Vagina (tissue), 2 donors: ENCODE measurements around the gene HMX1. TPM values are rescaled to one million over a fixed set of nuclear protein-coding genes. Genes with fewer than 3 reads are reported as not detected.

Source experiments
- DNase-seq, 2 donors: peaks; one replicate each; pipeline ENCODE4 v3.0.0-alpha.2; 2017; ENCODE audit errors: extremely low spot score in 2 of 2
- H3K27ac ChIP-seq: fragments of 200-600 bp; sonication (generic); one replicate; pipeline ENCODE4 v1.5.1; 2019
- H3K27me3 ChIP-seq: fragments of 200-600 bp; sonication (generic); one replicate; pipeline ENCODE4 v1.5.1; 2019
- H3K36me3 ChIP-seq, 2 donors: fragments of 200-600 bp; sonication (generic); one replicate each; pipeline ENCODE4 v1.5.1; 2017 to 2019
- H3K4me1 ChIP-seq: fragments of 200-600 bp; sonication (generic); one replicate; pipeline ENCODE4 v1.5.1; 2019
- H3K4me3 ChIP-seq, 2 donors: fragments of 200-600 bp; sonication (generic); 1 replicate in 1 of 2; 2 replicates in 1 of 2; pipeline ENCODE4 v1.5.1; 2016 to 2019
- H3K9me3 ChIP-seq: fragments of 200-600 bp; sonication (generic); one replicate; pipeline ENCODE4 v1.5.1; 2019
- CTCF ChIP-seq, 3 experiments: fragments of 450-650 bp in 2 of 3; fragments of 200-600 bp in 1 of 3; sonication (generic) in 1 of 3; IDR thresholded peaks; one replicate each; pipeline ENCODE4 v1.5.1; 2017 to 2019; ENCODE audit warnings: antibody characterized with exemption in 3 of 3, mild to moderate bottlenecking in 2 of 3, moderate library complexity in 2 of 3
- POLR2A ChIP-seq, 2 donors: fragments of 450-650 bp; IDR thresholded peaks; one replicate each; pipeline ENCODE4 v1.6.1; 2017; ENCODE audit warnings: antibody characterized with exemption in 2 of 2, mild to moderate bottlenecking in 2 of 2, moderate library complexity in 2 of 2
- POLR2AphosphoS5 ChIP-seq, 2 donors: sonication (generic); formaldehyde crosslinking; IDR thresholded peaks; one replicate each; pipeline ENCODE4 v1.9.0; 2017; ENCODE audit warnings: antibody characterized with exemption in 2 of 2, mild to moderate bottlenecking in 2 of 2, low read depth in 1 of 2; ENCODE audit not compliant: insufficient read depth in 1 of 2
- intact Hi-C: fragments of 100-400 bp; cut with DNase I; formaldehyde crosslinking; loops from one replicate; pipeline ENCODE4 v1.15.1; 2023
- total RNA-seq: library from RNA; depleted of rRNA; stranded (reverse); fragments of >200 nt; gene quantifications from one replicate; pipeline ENCODE4 v1.2.3, GENCODE V29; 2016

The HMX1 gene
- total RNA-seq, 1 donor from 2014 or later: not detected

DNA sequence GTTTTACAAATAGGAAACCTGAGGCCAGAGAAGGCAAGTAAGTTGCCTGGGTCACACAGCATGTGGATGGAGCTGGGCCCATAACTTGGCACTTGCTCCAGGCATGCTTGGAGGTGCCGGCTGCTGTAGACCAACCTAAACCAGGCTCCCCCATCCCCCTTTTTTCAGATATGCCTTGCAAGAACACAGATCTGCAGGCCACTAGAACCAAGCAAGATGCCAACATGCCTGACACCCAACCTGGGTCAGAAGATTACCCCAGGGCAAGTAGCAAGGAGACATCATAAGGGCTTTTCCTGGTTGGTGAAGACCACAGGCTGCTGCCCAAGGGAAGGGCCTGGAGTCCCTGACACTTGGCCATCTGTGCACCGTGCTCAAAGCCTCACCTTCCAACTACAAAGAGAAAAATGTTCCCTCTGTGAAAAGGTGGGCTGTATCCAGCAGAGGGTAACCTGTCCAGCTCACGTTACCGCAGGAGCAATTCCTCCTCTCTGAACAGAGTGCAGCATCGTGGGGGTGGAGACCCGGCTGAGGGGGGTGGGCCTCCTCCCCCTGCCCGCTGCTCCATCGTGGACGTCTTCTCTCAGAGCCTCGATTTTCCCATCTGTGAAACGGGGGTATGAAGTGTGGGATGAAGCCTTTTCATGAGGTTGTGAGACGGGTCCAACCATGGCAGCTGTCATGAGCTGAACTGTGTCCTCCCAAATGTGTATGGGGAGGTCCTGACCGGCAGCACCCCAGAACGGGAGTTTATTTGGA, 23.0 kb downstream of the HMX1 start:
- H3K27me3 ChIP-seq: no peaks in the 10 kb centered on the region
- H3K9me3 ChIP-seq: no peaks in the 10 kb centered on the region
- no peak overlapping the region for H3K27ac ChIP-seq
- no peaks in the 10 kb centered on the region for H3K36me3 ChIP-seq
- TF ChIP-seq CTCF (IDR thresholded peaks at IDR 0.05): no peak
- no peak for TF ChIP-seq POLR2AphosphoS5 (IDR thresholded peaks at IDR 0.05; ENCODE audit: insufficient read depth in 1 of 2, low read depth in 1 of 2)
- TF ChIP-seq POLR2A (IDR thresholded peaks at IDR 0.05): no peak
- no peak overlapping the region for H3K4me3 ChIP-seq
- DNase-seq: no peak
- H3K4me1 ChIP-seq: no peaks in the 10 kb centered on the region
- intact Hi-C loops: no loop called here

DNA sequence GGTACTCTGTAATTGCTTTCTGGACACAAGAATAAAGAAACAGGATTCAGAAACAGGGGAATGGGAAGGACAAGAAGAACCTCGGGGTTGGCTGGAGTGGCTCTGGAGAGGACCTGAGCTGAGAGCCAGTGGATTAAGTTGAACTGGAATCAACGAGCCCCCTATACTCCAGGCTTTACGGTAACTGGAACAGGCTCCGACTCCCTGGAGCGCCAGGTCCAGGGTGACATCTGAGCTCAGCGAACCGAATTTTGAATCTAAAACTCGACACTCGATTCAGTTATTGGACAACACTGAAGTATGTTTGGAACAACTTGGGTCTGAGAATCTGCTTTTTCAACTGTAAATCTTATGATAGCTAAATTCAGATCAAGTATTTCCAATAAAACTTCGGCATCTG, 23.9 kb downstream of the HMX1 start:
- no peaks in the 10 kb centered on the region for H3K9me3 ChIP-seq
- H3K36me3 ChIP-seq: no peaks in the 10 kb centered on the region
- H3K27me3 ChIP-seq: no peaks in the 10 kb centered on the region
- no peak overlapping the region for H3K4me3 ChIP-seq
- no peak overlapping the region for H3K27ac ChIP-seq
- no peak for DNase-seq
- TF ChIP-seq CTCF (IDR thresholded peaks at IDR 0.05) (no peak), POLR2AphosphoS5 (IDR thresholded peaks at IDR 0.05; ENCODE audit: insufficient read depth in 1 of 2, low read depth in 1 of 2) (no peak), POLR2A (IDR thresholded peaks at IDR 0.05) (no peak)
- no peaks in the 10 kb centered on the region for H3K4me1 ChIP-seq
- intact Hi-C loops: no loop called here

DNA sequence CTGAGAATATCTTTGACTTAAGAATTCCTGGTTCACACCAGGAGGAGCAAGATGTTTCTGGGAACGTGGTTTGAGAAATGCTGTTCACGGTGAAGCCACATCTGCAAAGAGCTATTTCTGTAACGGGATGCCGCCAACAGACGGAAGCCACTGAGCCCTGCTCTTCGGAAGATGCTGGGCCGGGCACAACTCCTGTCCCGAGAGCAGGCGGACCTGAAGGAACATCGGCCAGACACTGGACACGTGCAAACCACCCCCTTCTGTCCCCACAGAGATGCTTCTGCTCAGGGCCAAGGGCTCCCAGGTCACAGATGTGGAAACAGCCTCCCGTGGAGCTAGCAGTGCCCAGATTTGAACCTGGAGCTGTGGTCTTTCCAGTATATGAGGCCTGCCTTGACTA, 24.3 kb downstream of the HMX1 start:
- no peaks in the 10 kb centered on the region for H3K36me3 ChIP-seq
- TF ChIP-seq POLR2AphosphoS5 (IDR thresholded peaks at IDR 0.05; ENCODE audit: insufficient read depth in 1 of 2, low read depth in 1 of 2): no peak
- intact Hi-C loops: no loop called here
- H3K9me3 ChIP-seq: no peaks in the 10 kb centered on the region
- no peak overlapping the region for H3K27ac ChIP-seq
- no peaks in the 10 kb centered on the region for H3K27me3 ChIP-seq
- DNase-seq: no peak
- no peaks in the 10 kb centered on the region for H3K4me1 ChIP-seq
- no peak overlapping the region for H3K4me3 ChIP-seq

- no peaks in the 10 kb centered on the region for H3K36me3 ChIP-seq
- no peaks in the 10 kb centered on the region for H3K4me1 ChIP-seq
- no peak overlapping the region for H3K27ac ChIP-seq
- intact Hi-C loops: no loop called here
- no peak overlapping the region for H3K4me3 ChIP-seq
- no peak for DNase-seq
- no peaks in the 10 kb centered on the region for H3K27me3 ChIP-seq
- H3K9me3 ChIP-seq: no peaks in the 10 kb centered on the region
- no peak for TF ChIP-seq POLR2AphosphoS5 (IDR thresholded peaks at IDR 0.05; ENCODE audit: insufficient read depth in 1 of 2, low read depth in 1 of 2)
- TF ChIP-seq CTCF (IDR thresholded peaks at IDR 0.05): no peak
- TF ChIP-seq POLR2A (IDR thresholded peaks at IDR 0.05): no peak
These were observed 24.8 kb downstream of the HMX1 start for GRCh38 chr4:8846826-8847225.

GRCh38 chr4:8846046-8846720, 25.5 kb downstream of the HMX1 start:
- no peak overlapping the region for H3K4me3 ChIP-seq
- no peaks in the 10 kb centered on the region for H3K27me3 ChIP-seq
- no peak for TF ChIP-seq POLR2A (IDR thresholded peaks at IDR 0.05)
- no peak for TF ChIP-seq CTCF (IDR thresholded peaks at IDR 0.05)
- no peak for TF ChIP-seq POLR2AphosphoS5 (IDR thresholded peaks at IDR 0.05; ENCODE audit: insufficient read depth in 1 of 2, low read depth in 1 of 2)
- H3K27ac ChIP-seq: no peak overlapping the region
- H3K36me3 ChIP-seq: no peaks in the 10 kb centered on the region
- no peak for DNase-seq
- H3K4me1 ChIP-seq: no peaks in the 10 kb centered on the region
- no peaks in the 10 kb centered on the region for H3K9me3 ChIP-seq
- intact Hi-C loops: no loop called here
